Activated naive CD4-positive, alpha-beta T cell treated with anti-CD3 and anti-CD28 coated beads for 36 hours (primary cell): ENCODE data around the gene USP6. TPM values are rescaled to one million over a fixed set of nuclear protein-coding genes. Genes with fewer than 3 reads are reported as not detected.
A peak's percentile ranks its signal among the peaks of the same experiment; 100 is the strongest.
"Not testable (repeated sequence)": the region's sequence is repeated elsewhere in the genome, so short reads cannot be mapped to it uniquely, and the experiment has no call there.

ENCODE experiments used
- CTCF ChIA-PET: fragments of 350-600 bp; sonication (Branson Sonifier 250); formaldehyde crosslinking; loops from one replicate; lab custom pipeline; 2021; ENCODE audit warnings: antibody characterized with exemption; lab: Charles Lee
- DNase-seq: peaks from one replicate; pipeline ENCODE4 v3.0.0-alpha.2; 2020
- H3K27ac Mint-ChIP-seq: one replicate; pipeline ENCODE4 v1.8.0; 2021; ENCODE audit warnings: mild to moderate bottlenecking, mixed read lengths
- H3K27me3 Mint-ChIP-seq: one replicate; pipeline ENCODE4 v1.8.0; 2021; ENCODE audit warnings: low read depth, mixed read lengths
- H3K36me3 Mint-ChIP-seq: one replicate; pipeline ENCODE4 v1.8.0; 2021; ENCODE audit warnings: low read depth, mixed read lengths
- H3K4me1 Mint-ChIP-seq: one replicate; pipeline ENCODE4 v1.8.0; 2021; ENCODE audit warnings: low read depth, mixed read lengths
- H3K4me3 Mint-ChIP-seq: one replicate; pipeline ENCODE4 v1.8.0; 2021; ENCODE audit warnings: mild to moderate bottlenecking, moderate library complexity, mixed read lengths
- H3K9me3 Mint-ChIP-seq: one replicate; pipeline ENCODE4 v1.8.0; 2021; ENCODE audit warnings: mixed read lengths
- intact Hi-C: fragments of 100-400 bp; cut with micrococcal nuclease; formaldehyde crosslinking; loops from one replicate; pipeline ENCODE4 v1.15.1; 2023
- total RNA-seq, 2 experiments: library from RNA; stranded (reverse); gene quantifications; one replicate each; pipeline ENCODE4 v1.2.3, GENCODE V29; 2021

Gene USP6
- total RNA-seq, 2 experiments from 2014 or later = 0.05 TPM; not detected in 1

GRCh38 chr17:5219536-5219935 is 103.7 kb downstream of the USP6 start:
- Mint-ChIP-seq H3K4me3 (no peak overlapping the region), H3K4me1 (peaks cover 8% of the 10 kb centered on the region), H3K27me3 (no peaks in the 10 kb centered on the region), H3K27ac (no peak overlapping the region), H3K9me3 (no peaks in the 10 kb centered on the region), H3K36me3 (no peaks in the 10 kb centered on the region)
- CTCF ChIA-PET = no interaction called here
- intact Hi-C loops = no loop called here
- DNase-seq = no peak

- peaks cover 1% of the 10 kb centered on the region for H3K36me3 Mint-ChIP-seq
- intact Hi-C loops = no loop called here
Measured at GRCh38 chr17:5220074-5220473, 104.2 kb downstream of the USP6 start.

GRCh38 chr17:5221912-5222311 is 106.1 kb downstream of the USP6 start:
- CTCF ChIA-PET, H3K27ac Mint-ChIP-seq: not testable (repeated sequence)
- peaks cover 16% of the 10 kb centered on the region for H3K4me1 Mint-ChIP-seq

More at GRCh38 chr17:5220074-5220473, 104.2 kb downstream of the USP6 start:
- peak overlapping the region; percentile 3 for H3K27ac Mint-ChIP-seq
- no peaks in the 10 kb centered on the region for H3K27me3 Mint-ChIP-seq
- no peaks in the 10 kb centered on the region for H3K9me3 Mint-ChIP-seq
- H3K4me1 Mint-ChIP-seq = peaks cover 8% of the 10 kb centered on the region
- CTCF ChIA-PET = no interaction called here
- DNase-seq = no peak
- no peak overlapping the region for H3K4me3 Mint-ChIP-seq

More at GRCh38 chr17:5221912-5222311, 106.1 kb downstream of the USP6 start:
- not testable (repeated sequence) for H3K9me3 Mint-ChIP-seq, H3K27me3 Mint-ChIP-seq, H3K36me3 Mint-ChIP-seq, DNase-seq, H3K4me3 Mint-ChIP-seq
- intact Hi-C loops = loop anchor here (1.0 kb wide), 1 partner anchor 11 kb away; no protein-coding TSS in a partner anchor

Other genes starting within 250 kb of the USP6 start
- gene C17orf107, start 216.5 kb upstream of the USP6 start, total RNA-seq = 1 to 10 TPM; 1.9 TPM
- under 1 TPM; 0.22 to 0.38 TPM for gene CHRNE, start 212.9 kb upstream of the USP6 start, total RNA-seq
- gene GP1BA, start 183.8 kb upstream of the USP6 start, total RNA-seq = not detected
- gene SLC25A11, start 176.0 kb upstream of the USP6 start, total RNA-seq = 10 to 100 TPM; 63.8 to 65.2 TPM
- 100 to 1,000 TPM; 133 to 140 TPM for gene RNF167, start 175.8 kb upstream of the USP6 start, total RNA-seq
- 1,000 to 10,000 TPM; 1,812 to 1,876 TPM for gene PFN1, start 167.5 kb upstream of the USP6 start, total RNA-seq
- gene ENO3, start 164.9 kb upstream of the USP6 start, total RNA-seq = 10 to 100 TPM; 26.7 to 28.9 TPM
- gene SPAG7, start 148.2 kb upstream of the USP6 start, total RNA-seq = 10 to 100 TPM; 68.6 to 70.2 TPM
- gene CAMTA2, start 128.4 kb upstream of the USP6 start, total RNA-seq = 10 to 100 TPM; 79.1 to 79.5 TPM
- under 1 TPM; 0.21 to 0.54 TPM for gene INCA1, start 118.5 kb upstream of the USP6 start, total RNA-seq
- 10 to 100 TPM; 30.5 to 31.1 TPM for gene KIF1C, start 118.1 kb upstream of the USP6 start, total RNA-seq
- gene SLC52A1, start 80.6 kb upstream of the USP6 start, total RNA-seq = under 1 TPM; 0.12 to 0.19 TPM
- under 1 TPM; 0.62 to 0.83 TPM for gene ZFP3, start 37.6 kb upstream of the USP6 start, total RNA-seq
- gene ZNF232, start 4.2 kb upstream of the USP6 start, total RNA-seq = 1 to 10 TPM; 9.1 to 9.5 TPM
- 1 to 10 TPM; 3.9 to 4.1 TPM for gene ZNF594, start 75.8 kb downstream of the USP6 start, total RNA-seq
- not detected for gene SCIMP, start 118.8 kb downstream of the USP6 start, total RNA-seq
- gene RABEP1, start 166.3 kb downstream of the USP6 start, total RNA-seq = 10 to 100 TPM; 57.9 to 59.3 TPM